OCI-LY3 (cell line): ENCODE results near the gene CLDND1.

ENCODE experiments used
- EZH2phosphoT487 ChIP-seq: fragments of 200-600 bp; shearing (Covaris generic); IDR thresholded peaks from 2 replicates; pipeline ENCODE4 v1.6.1; 2018; ENCODE audit warnings: antibody characterized with exemption, mixed run types, low read depth
- TF ChIP-seq, protein P1 (sequence below): fragments of 200-600, 300-600 bp; sonication (generic); IDR thresholded peaks from 2 replicates; pipeline ENCODE4 v1.5.1; 2014; ENCODE audit warnings: antibody characterized with exemption, low read length, low read depth

DNA sequence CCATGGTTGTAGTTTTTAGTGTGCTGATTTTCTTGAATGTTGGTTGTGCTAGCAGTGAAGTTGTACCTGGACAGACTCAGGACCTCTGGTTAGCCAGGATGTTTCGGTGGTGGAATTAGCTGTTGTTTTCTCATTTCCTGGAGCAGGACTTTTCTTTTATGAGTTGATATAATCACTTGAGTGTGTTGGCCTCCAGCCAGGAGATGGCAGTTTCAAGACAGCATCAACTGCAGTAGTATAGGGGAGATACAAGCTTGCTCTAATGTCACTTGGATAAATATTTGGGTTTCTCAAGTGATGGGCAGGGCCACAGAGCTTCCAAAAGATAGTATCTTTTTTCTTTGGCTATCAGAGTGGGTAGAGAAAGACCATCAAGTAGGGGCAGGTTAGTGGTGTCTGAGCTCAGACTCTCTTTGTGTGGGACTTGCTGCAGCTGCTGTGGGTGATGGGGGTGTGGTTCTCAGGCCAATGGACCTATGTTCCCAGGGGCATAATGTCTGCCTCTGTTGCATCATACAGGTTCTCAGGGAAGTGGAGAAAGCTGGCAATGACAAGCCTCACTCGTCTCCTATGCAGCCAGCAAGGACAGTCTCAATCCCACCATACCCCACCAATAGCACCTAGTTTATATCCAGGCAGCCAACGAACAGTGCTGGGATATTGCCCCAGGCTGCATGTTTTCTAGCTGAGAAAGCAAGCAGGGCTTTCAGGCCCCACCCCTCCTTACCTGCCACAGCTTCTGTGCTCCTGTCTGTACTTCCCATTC lies 39.8 kb downstream of the CLDND1 start:
- TF ChIP-seq, protein P1, sequence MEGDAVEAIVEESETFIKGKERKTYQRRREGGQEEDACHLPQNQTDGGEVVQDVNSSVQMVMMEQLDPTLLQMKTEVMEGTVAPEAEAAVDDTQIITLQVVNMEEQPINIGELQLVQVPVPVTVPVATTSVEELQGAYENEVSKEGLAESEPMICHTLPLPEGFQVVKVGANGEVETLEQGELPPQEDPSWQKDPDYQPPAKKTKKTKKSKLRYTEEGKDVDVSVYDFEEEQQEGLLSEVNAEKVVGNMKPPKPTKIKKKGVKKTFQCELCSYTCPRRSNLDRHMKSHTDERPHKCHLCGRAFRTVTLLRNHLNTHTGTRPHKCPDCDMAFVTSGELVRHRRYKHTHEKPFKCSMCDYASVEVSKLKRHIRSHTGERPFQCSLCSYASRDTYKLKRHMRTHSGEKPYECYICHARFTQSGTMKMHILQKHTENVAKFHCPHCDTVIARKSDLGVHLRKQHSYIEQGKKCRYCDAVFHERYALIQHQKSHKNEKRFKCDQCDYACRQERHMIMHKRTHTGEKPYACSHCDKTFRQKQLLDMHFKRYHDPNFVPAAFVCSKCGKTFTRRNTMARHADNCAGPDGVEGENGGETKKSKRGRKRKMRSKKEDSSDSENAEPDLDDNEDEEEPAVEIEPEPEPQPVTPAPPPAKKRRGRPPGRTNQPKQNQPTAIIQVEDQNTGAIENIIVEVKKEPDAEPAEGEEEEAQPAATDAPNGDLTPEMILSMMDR, result no peak
- no peak for TF ChIP-seq EZH2phosphoT487
